Glutamatergic neuron (in vitro differentiated cells): Measurements from ENCODE around the gene TRPC4AP. TPM values are rescaled to one million over a fixed set of nuclear protein-coding genes. Genes with fewer than 3 reads are reported as not detected.

Source experiments
- DNase-seq: peaks from one replicate; pipeline ENCODE4 v3.0.0; 2022
- H3K27ac Mint-ChIP-seq: one replicate; pipeline ENCODE4 v1.8.0; 2020; ENCODE audit warnings: mild to moderate bottlenecking, mixed read lengths, inconsistent platforms; ENCODE audit not compliant: unreplicated experiment
- H3K27me3 Mint-ChIP-seq: one replicate; pipeline ENCODE4 v1.8.0; 2020; ENCODE audit warnings: mild to moderate bottlenecking, moderate library complexity, mixed read lengths, inconsistent platforms; ENCODE audit not compliant: unreplicated experiment
- H3K36me3 Mint-ChIP-seq: one replicate; pipeline ENCODE4 v1.8.0; 2020; ENCODE audit warnings: mild to moderate bottlenecking, mixed read lengths, inconsistent platforms; ENCODE audit not compliant: unreplicated experiment
- H3K4me1 Mint-ChIP-seq: one replicate; pipeline ENCODE4 v1.8.0; 2020; ENCODE audit warnings: mild to moderate bottlenecking, low read depth, mixed read lengths, inconsistent platforms; ENCODE audit not compliant: unreplicated experiment
- H3K4me3 Mint-ChIP-seq: one replicate; pipeline ENCODE4 v1.8.0; 2020; ENCODE audit warnings: mild to moderate bottlenecking, mixed read lengths, inconsistent platforms; ENCODE audit not compliant: unreplicated experiment
- H3K9me3 Mint-ChIP-seq: one replicate; pipeline ENCODE4 v1.8.0; 2020; ENCODE audit warnings: mild to moderate bottlenecking, moderate library complexity, mixed read lengths, inconsistent platforms; ENCODE audit not compliant: unreplicated experiment
- CTCF ChIP-seq: fragments of 200-600 bp; sonication (generic); IDR thresholded peaks from one replicate; pipeline ENCODE4 v1.5.0; 2021; ENCODE audit not compliant: partially characterized antibody, unreplicated experiment
- total RNA-seq: library from RNA; stranded (reverse); fragmentation: NEBNext Ultra II Directional; extraction: Animal tissue kit (Norgen Biotek cat#: 25700); gene quantifications from one replicate; pipeline ENCODE4 v1.2.1, GENCODE V29; 2021; ENCODE audit not compliant: unreplicated experiment

TRPC4AP gene
- total RNA-seq, 1 donor from 2014 or later, result 67.5 TPM

GRCh38 chr20:34967421-34967820 lies 125.2 kb downstream of the TRPC4AP start:
- no peaks in the 10 kb centered on the region for H3K9me3 Mint-ChIP-seq
- no peaks in the 10 kb centered on the region for H3K27me3 Mint-ChIP-seq
- no peak overlapping the region for H3K4me3 Mint-ChIP-seq
- H3K36me3 Mint-ChIP-seq, result no peaks in the 10 kb centered on the region
- no peak overlapping the region for H3K27ac Mint-ChIP-seq
- no peaks in the 10 kb centered on the region for H3K4me1 Mint-ChIP-seq
- no peak for TF ChIP-seq CTCF
- no peak for DNase-seq

- TF ChIP-seq CTCF, result no peak
- no peak for DNase-seq
- Mint-ChIP-seq H3K27me3 (peaks cover 1% of the 10 kb centered on the region), H3K9me3 (no peaks in the 10 kb centered on the region), H3K4me3 (no peak overlapping the region), H3K36me3 (no peaks in the 10 kb centered on the region), H3K27ac (no peak overlapping the region), H3K4me1 (no peaks in the 10 kb centered on the region)
Observed at GRCh38 chr20:34965051-34965450, 127.6 kb downstream of the TRPC4AP start.

- no peak overlapping the region for H3K4me3 Mint-ChIP-seq
- no peak for TF ChIP-seq CTCF
- no peaks in the 10 kb centered on the region for H3K9me3 Mint-ChIP-seq
- peaks cover 1% of the 10 kb centered on the region for H3K27me3 Mint-ChIP-seq
- H3K36me3 Mint-ChIP-seq, result no peaks in the 10 kb centered on the region
- DNase-seq, result no peak
- no peaks in the 10 kb centered on the region for H3K4me1 Mint-ChIP-seq
- H3K27ac Mint-ChIP-seq, result no peak overlapping the region
Observed at GRCh38 chr20:34964486-34964885, 128.1 kb downstream of the TRPC4AP start.

- H3K4me1 Mint-ChIP-seq, result peaks cover 15% of the 10 kb centered on the region
- DNase-seq, result no peak
- H3K27me3 Mint-ChIP-seq, result peaks cover 12% of the 10 kb centered on the region
- no peak for TF ChIP-seq CTCF
- H3K27ac Mint-ChIP-seq, result peak overlapping the region; percentile 98
- H3K9me3 Mint-ChIP-seq, result peaks cover 8% of the 10 kb centered on the region
- H3K36me3 Mint-ChIP-seq, result no peaks in the 10 kb centered on the region
- peak overlapping the region; percentile 99 for H3K4me3 Mint-ChIP-seq
Observed at GRCh38 chr20:34956751-34957472, 135.7 kb downstream of the TRPC4AP start.

GRCh38 chr20:34956041-34956458 lies 136.6 kb downstream of the TRPC4AP start:
- Mint-ChIP-seq H3K27ac (peak overlapping the region; percentile 98), H3K36me3 (no peaks in the 10 kb centered on the region), H3K4me3 (peak overlapping the region; percentile 99), H3K4me1 (peaks cover 15% of the 10 kb centered on the region), H3K9me3 (peaks cover 8% of the 10 kb centered on the region), H3K27me3 (peaks cover 12% of the 10 kb centered on the region)
- TF ChIP-seq CTCF, result no peak
- DNase-seq, result no peak
